GM18502 (cell line): ENCODE measurements around the gene FRZB.

Experiments
- ATAC-seq: cut with Tn5 transposase; IDR thresholded peaks from one replicate; pipeline ENCODE4 v1.9.1; 2021; ENCODE audit warnings: mild to moderate bottlenecking; ENCODE audit not compliant: unreplicated experiment, poor library complexity

FRZB gene

DNA sequence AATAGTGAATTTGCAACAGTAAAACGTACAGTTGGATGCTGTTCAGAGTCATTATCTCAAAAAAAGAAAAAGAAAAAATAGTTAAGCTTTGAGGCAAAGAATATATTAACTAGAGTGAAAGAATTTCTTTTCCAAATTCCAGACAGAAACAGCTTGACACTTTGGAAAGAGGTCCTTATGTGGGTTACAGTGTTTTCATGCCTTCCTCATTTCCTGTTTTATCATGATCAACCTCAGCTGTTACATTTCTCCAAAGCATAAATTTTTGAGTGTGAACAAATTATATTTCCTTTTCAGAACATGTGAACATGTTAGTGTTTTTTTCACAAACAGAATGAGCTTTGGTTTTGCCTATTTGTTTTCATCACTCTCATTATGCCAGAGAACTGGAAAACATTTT is 13.6 kb downstream of the FRZB start:
- ATAC-seq: no peak

DNA sequence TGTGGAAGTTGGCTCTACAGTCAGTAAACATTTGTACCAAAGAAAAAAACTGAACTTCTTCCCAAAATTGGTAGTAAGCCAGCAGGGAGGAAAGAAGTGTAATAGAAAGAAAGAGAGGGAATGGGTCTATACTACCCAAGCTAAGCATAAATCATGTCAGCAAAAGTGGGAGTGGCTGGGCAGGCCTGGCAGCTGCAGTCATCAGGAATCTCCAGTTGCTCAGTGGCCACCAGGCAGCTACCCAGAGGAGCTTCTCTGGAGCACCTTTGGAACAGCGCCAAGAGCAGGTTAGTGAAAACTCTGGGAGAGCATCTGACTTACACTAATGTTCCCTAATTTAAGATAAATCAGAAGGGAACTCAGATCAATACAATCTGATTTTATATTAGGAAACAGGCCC is 14.3 kb downstream of the FRZB start:
- no peak for ATAC-seq

DNA sequence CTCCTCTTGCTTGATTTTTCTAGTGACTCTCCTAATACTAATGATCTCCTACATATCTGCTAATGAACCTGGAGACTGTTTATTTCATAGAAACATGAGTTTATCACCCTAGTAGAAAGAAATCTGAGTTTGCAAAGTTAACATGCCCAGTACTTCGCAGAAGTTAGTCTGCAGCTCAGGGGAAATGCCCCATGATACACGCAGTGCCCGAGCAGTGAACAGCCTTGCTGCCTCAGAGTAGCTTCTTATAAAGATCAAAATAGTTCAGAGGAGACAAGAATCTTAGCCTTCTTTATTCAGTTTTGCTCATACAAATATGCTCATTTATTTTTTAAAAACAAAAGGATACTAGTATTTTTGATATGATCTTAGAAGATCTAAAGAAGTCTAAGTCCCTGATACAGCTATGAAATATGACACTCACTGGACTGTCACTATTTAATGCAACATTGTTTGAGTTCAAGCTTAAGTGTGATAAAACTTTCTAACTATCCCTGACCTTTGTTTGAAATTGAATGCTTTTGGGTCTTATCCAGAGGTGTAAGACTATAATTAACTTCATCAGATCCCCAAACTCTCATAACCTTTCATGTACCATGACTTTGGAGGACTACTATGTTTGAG is 20.5 kb downstream of the FRZB start:
- no peak for ATAC-seq

DNA sequence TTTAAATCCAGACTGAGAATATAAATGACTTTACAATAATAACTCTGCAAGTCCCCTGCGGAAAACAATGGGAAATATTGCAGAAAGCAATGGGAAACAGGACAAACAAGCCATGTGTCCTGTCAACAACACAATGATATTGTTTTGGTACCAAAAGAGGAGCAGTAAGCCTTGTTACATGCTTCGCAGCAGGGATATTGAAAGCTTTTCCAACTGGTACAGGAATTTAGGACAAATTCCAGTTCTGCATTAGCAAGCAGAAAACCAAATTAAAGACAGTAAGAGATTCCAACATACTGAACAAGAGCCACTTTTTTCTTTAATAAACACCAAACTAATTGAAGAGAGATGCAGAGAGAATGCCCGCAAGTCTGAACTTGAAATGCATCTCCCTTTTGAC is 30.0 kb downstream of the FRZB start:
- no peak for ATAC-seq

DNA sequence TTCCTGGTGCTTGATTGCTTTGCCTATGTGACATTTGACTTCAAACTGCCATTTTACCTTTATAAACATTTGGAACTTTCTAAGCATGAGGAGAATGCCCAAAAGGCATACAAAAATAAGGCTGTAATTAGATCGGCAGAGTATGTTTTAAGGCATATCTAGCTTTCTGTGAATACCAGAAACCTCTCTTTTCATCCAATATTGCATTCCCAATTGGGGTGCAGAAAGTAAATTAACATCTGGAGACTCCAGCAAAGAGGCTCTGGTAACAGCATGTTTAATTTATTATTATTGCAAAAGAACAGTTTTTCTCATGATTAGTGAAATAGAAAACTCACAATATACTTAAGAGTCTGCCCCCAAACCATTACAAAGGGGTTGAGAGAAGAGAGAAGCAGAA is 32.1 kb downstream of the FRZB start:
- no peak for ATAC-seq

DNA sequence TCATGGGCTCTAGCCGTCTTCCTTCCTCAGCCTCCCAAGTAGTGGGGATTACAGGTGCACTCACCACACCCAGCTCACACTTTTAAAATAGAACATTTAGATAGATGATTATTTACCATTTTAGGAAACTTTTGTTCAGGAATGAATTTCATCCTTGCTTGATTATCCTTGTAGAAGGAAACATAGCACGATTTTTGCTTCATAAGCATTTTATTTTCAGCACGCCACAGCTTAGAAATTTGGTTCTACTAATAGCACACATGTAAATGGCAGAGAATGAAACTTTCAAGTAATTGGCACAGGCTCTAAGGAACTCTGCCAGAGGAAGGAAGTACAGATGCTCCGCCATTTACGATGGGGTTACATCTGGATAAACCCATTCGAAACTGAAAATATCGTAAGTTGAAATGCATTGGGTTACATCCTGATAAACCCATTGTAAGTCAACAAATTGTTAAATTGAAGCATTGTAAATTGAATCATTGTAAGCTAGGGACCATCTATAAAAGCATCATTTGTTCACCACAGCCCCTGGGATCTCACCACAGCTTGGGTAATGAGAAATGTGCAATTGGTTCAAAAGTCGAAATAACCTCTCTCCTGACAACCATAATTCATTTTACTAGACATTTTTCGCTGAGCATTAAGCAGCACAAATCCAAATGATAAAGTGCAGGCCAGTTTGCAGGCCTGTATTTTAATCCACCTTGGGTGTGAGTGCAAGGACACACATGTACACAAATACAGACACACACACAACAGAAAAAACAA is 33.2 kb downstream of the FRZB start:
- no peak for ATAC-seq

DNA sequence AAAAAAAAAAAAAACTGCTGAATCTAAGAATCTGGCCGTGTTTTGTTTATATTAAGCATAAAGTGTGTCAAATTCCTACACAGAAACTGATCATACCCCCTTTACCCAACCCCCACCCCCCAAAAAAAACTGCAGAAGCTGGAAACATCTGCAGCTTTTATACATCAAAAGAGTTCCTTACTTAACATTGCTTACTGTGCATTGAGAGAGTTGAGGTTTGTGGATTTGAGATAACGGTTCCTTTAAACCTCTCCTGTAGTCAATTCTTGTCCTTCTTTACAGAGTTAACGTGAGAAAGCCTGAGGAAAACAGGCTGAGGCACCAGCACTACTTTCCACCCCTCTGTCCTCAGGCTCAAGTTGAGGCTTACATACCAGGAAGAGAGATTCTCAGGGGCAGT is 34.5 kb downstream of the FRZB start:
- ATAC-seq: no peak

DNA sequence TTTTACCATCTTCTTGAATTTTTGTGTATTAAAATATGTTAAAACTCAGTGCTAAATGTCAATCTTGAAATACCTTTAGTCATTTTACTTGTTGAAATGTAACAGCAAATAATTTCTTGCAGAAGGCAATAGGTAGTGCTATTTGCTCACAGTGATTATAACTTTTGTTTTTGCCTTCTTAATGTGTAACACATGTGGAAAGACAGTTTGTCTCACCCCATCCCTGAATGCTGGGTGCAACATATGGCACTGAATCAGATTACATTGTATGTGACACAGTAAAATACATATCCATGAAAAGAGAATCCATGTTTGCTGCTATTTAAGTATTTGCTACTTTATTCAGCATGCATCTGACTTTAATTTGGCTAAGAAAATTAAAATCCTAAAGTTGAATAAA is 35.3 kb downstream of the FRZB start:
- ATAC-seq: no peak

DNA sequence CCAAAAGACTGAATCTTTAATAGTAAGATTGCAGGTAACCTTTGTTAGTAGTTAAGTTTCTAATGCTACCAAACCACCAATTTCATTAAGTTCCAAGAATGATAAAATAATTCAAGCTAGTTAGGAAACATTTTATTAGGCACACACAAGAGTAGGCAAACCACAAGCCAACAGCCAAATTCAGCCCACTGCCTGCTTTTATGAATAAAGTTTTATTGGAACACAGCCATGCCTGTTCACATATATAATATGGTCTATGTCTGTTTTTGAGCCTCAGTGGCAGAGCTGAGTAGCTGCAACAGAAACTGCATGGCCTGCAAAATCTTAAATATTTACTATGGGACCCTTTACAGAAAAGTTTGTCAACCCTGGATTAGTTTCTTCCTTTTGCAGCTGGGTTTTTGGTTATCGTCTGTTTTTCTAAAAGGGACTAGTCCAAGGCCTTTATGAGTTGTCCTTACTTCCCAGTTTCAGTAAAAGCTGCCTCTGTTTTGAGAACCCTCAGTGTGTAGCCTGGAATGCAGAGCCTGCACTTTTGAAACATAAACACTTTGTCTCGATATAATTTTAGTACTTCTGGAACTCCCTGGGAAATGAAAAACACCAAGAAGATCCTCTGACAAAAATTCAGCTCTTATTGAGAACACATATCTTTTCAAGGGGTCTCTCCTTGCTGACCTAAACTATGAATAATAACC is 39.1 kb downstream of the FRZB start:
- no peak for ATAC-seq

DNA sequence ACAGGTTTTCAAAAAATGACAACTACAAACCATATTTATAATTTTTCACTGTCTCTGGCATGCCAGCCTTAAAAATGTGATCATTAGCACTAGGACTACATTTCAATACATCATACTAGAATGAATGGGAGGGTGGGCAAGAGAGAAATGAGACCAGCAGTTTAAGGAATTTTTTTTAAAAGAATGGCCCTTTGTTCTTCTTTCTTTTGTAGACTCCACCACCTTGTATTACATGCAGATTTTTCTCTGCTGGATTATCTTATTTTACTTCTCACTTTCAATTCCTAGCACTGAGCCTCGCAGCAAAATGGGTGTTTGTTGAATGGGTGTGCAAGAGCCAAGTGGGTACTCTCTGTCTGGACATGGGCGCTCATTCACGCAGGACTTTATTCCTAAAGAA is 39.9 kb downstream of the FRZB start:
- no peak for ATAC-seq

DNA sequence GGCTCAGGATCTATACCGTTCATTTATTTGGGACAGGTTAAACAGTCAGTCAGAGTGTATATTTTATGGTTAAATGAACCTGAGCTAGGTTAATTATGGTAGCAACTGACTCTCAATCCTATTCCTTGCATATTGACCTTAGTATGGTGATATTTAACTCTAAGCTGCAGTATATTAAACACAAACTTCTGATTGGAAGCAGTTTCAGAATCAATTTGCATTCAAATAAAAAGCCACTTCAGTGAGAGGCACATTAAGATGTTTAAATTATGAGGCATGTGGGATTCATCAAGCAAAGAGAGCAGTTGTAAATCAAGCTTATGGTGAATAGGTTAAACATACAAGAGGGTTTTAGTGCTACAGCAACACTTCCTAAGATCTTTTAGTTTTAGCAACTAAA is 40.4 kb downstream of the FRZB start:
- no peak for ATAC-seq

DNA sequence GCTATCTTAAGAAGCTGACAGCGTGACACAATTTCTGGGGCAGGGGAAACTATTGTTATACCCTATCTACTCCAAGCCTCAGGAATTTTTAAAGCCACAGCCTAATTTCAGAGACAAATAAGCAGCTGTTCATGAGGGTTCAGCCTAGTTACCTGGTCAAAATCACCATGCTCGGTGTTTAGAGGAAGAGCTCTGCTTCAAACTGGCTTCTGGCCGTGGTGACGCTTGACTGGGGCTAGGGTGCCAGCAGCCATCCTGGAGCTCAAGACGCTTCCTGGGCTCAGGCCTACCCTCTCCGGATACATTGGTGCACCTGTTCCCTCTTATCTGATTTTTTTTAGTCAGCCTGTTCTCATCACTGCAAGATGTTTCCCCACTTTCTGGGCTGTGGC is 41.7 kb downstream of the FRZB start:
- ATAC-seq: no peak

DNA sequence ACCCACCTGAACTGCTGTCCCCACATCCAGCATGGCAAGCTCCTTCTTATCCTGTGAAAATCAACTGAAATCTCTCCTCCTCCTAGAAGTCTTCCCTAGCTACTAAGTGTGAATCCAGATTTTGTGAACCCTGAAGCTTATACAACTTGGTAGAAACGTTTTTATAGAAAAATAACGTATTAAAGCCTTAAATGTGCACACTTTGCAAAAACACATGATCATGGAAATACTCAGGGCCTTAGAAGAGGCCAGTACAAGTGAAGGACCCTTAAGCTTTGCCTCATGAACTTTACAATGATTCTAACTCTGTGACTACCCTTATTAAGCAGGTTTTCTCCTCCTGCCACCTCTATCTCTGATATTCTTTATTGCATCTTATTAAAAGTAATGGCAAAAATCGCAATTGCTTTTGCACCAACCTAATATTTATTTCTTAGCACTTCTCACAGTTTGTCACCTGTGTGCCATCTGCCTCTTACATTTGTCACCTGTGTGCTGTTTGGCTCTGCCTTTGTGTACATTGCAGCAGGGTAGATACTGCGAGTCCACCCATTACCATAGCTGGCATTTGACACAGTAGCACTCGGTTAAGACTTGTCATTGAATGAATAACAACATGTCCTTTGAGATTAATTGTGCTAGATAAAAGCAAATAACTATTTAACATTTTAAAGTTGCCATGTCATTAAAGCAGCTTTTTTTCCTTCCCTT is 42.2 kb downstream of the FRZB start:
- no peak for ATAC-seq

DNA sequence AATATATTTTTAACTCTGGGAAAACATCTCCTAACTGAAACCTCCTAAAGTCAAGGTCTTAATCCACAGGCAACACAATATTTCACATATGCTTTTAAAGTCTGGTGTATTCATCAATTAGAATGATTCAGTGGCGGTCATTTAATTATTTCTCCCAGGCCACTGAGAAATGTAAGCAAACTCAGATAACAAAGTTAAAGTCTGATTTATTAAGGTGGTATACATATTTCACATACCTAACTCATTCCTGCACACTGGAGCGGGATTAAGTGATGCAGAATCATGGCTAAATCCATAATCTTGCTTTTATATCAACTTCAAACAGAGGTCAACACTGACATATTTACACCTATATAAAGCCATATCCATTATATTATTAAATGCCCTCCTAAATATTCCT is 43.7 kb downstream of the FRZB start:
- no peak for ATAC-seq

DNA sequence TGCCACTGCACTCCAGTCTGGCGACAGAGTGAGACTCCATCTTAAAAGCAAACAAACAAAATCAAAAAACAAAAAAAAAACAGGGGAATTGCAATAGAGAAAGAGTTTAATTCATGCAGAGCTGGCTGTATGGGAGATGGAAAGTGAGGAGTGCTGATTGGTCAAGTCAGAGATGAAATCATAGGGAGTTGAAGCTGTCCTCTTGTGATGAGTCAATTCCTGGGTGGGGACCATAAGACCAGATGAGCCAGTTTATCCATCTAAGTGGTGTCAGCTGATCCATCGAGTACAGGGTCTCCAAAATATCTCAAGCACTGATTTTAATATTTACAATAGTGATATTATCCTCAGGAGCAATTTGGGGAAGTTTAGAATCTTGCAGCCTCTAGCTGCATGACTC is 45.3 kb downstream of the FRZB start:
- ATAC-seq: no peak

DNA sequence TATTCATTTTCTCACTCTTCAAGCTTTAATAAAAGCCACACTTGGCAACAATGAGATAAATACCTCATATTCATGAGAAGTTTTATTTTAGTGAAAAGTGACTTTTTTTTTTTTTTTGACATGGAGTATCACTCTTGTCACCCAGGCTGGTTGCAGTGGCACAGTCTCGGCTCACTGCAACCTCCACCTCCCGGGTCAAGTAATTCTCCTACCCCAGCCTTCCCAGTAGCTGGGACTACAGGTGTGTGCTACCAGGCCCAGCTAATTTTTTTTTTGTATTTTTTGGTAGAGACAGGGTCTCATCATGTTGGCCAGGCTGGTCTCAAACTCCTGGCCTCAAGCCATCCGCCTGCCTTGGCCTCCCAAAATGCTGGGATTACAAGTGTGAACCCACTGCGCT is 47.0 kb downstream of the FRZB start:
- ATAC-seq: no peak

DNA sequence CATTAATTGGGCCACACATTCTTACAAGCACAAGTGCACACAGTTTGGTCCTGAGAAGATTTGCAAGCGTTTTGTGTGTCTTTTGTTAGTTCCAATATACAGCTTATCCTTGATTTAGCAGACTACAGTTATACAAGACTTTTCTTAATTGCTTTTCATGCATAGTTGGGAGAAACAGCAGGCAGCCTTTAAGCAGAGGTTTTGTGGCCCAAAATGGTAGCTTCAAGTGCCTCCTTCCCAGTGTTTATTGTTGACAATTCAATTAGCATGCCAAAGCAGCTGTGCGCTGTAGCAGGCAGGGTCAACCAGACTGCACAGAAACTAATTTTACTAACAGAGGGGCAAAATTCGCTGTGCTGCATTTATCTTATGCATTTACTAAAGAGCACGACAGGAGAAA is 47.5 kb downstream of the FRZB start:
- no peak for ATAC-seq

DNA sequence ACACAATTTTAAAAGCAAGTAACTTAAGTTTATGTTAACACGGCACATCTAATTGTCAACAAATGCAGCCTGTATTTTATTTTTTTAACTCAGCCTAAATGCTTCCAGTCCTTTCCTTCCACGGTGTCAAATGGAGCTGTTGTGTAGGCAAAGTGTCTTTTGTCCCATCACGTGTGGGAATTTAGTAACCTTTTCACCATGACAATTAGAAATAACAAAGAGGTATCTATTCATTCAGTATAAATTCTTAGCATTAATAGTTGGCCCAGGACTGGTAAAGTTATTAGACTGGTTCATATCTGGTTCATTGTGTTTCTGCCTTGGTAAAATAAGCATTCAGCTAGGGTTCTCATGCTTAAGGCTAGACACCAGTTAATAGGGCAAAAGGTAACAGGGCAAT is 47.9 kb downstream of the FRZB start:
- no peak for ATAC-seq

DNA sequence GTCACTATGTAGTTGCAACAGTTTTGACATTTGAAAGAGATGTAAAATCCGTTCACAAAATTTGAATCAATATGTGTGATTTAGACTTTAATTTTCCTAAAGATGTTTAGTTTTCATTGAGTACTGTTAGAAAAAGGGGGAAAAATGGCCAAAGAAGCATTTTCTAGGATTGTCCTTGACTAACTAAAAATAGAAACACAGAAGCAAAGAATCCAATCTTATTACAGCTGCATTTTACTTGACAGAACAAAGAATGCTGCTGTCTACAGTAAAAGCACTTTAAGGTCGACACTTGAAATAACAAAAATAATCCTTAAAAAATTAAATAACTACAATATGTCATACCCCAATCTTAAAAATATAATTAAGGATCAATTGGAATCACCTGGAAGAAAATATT is 48.9 kb downstream of the FRZB start:
- ATAC-seq: no peak

DNA sequence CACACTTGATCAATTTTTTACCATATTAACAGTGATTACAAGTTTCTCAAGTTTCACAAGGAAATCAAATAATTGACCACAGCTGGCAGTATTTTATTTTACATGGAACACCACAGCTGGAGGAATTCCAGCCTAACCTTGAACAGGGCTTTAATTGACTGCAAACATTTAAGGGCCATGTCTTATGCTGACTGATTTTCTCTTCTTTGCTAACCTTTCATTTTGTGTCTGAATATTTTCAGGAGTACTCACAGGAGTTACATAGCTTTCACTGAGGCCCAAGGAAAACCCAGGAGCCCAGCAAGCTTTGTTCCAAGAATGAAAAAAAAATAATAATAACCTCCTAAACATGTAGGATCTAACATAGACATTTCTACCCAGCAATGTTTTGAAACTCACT is 49.6 kb downstream of the FRZB start:
- ATAC-seq: no peak

DNA sequence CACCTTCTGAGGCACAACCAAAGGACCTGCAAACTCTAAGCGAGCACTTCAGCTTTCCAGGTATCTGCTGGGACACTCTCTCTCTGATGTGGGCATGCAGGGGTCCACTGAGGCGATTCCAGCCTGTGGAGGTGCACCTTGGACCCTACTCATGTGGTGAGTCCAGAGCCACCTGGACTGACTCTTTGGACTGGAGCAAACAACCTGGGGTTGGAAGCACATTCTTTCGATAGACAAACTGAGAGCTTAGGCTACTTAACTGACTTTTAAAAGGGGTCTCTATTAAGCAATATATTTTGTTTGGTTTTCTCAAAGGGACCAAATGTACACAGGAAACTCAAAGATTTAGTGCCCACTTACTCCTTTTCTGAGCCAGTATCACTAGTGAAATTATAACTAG is 51.6 kb downstream of the FRZB start:
- no peak for ATAC-seq
